HepG2 (cell line): ENCODE data around the gene FLAD1. TPM values are rescaled to one million over a fixed set of nuclear protein-coding genes. Genes with fewer than 3 reads are reported as not detected.

Source experiments
- AHR ChIP-seq: IDR thresholded peaks from 2 replicates; pipeline ENCODE4 v1.6.1; 2018; ENCODE audit warnings: missing genetic modification reagents, missing compliant biosample characterization
- EED ChIP-seq: sonication (generic); formaldehyde crosslinking; IDR thresholded peaks from 2 replicates; pipeline ENCODE4 v1.5.0; 2020; ENCODE audit warnings: mild to moderate bottlenecking, missing genetic modification reagents
- EHMT2 ChIP-seq: fragments of 200-600 bp; sonication (generic); IDR thresholded peaks from 2 replicates; pipeline ENCODE4 v1.7.0; 2017; ENCODE audit warnings: antibody characterized with exemption, low read depth, low read length, borderline replicate concordance
- FOXO1 ChIP-seq: sonication (generic); formaldehyde crosslinking; IDR thresholded peaks from 2 replicates; pipeline ENCODE4 v1.4.0; 2020; ENCODE audit warnings: missing genetic modification reagents
- HDAC2 ChIP-seq: sonication (generic); formaldehyde crosslinking; IDR thresholded peaks from 2 replicates; pipeline ENCODE4 v1.4.0; 2020; ENCODE audit warnings: missing genetic modification reagents
- MEF2D ChIP-seq: sonication (generic); formaldehyde crosslinking; IDR thresholded peaks from 2 replicates; pipeline ENCODE4 v1.5.1; 2020; ENCODE audit warnings: mild to moderate bottlenecking, missing genetic modification reagents
- NFE2L1 ChIP-seq: sonication (generic); formaldehyde crosslinking; IDR thresholded peaks from 2 replicates; pipeline ENCODE4 v1.4.0; 2020; ENCODE audit warnings: missing genetic modification reagents, mild to moderate bottlenecking, borderline replicate concordance
- SALL2 ChIP-seq: sonication (generic); formaldehyde crosslinking; IDR thresholded peaks from 2 replicates; pipeline ENCODE4 v1.8.1; 2023; ENCODE audit warnings: mild to moderate bottlenecking, missing genetic modification reagents, inconsistent platforms
- SCMH1 ChIP-seq: sonication (generic); formaldehyde crosslinking; IDR thresholded peaks from 2 replicates; pipeline ENCODE4 v1.9.0; 2021; ENCODE audit warnings: missing genetic modification reagents, mild to moderate bottlenecking, borderline replicate concordance
- SRSF1 ChIP-seq: fragments of 200-400 bp; formaldehyde crosslinking; optimal IDR thresholded peaks from 2 replicates; pipeline ENCODE3; 2017; ENCODE audit warnings: mild to moderate bottlenecking, low read depth, low read length, moderate library complexity
- ZBTB7B ChIP-seq: sonication (generic); formaldehyde crosslinking; IDR thresholded peaks from 2 replicates; pipeline ENCODE4 v1.4.0; 2020; ENCODE audit warnings: missing genetic modification reagents
- ZKSCAN1 ChIP-seq: fragments of 150-350 bp; IDR thresholded peaks from 2 replicates; pipeline ENCODE4 v1.6.1; 2014; ENCODE audit warnings: low read length
- ZNF317 ChIP-seq: sonication (generic); formaldehyde crosslinking; IDR thresholded peaks from 2 replicates; pipeline ENCODE4 v1.5.0; 2020; ENCODE audit warnings: mild to moderate bottlenecking, missing genetic modification reagents
- ZNF430 ChIP-seq: sonication (generic); formaldehyde crosslinking; IDR thresholded peaks from 2 replicates; pipeline ENCODE4 v1.9.0; 2021; ENCODE audit warnings: mild to moderate bottlenecking, missing genetic modification reagents
- ZNF44 ChIP-seq: sonication (generic); formaldehyde crosslinking; IDR thresholded peaks from 2 replicates; pipeline ENCODE4 v1.5.1; 2020; ENCODE audit warnings: mild to moderate bottlenecking, missing genetic modification reagents
- ZNF441 ChIP-seq: sonication (generic); formaldehyde crosslinking; IDR thresholded peaks from 2 replicates; pipeline ENCODE4 v1.7.0; 2021; ENCODE audit warnings: missing genetic modification reagents, borderline replicate concordance
- ZNF446 ChIP-seq: sonication (generic); formaldehyde crosslinking; IDR thresholded peaks from 2 replicates; pipeline ENCODE4 v1.5.0; 2020; ENCODE audit warnings: mild to moderate bottlenecking, missing genetic modification reagents
- ZNF563 ChIP-seq: sonication (generic); formaldehyde crosslinking; IDR thresholded peaks from 2 replicates; pipeline ENCODE4 v1.8.0; 2022; ENCODE audit warnings: mild to moderate bottlenecking, moderate library complexity, missing genetic modification reagents
- ZSCAN29 ChIP-seq: sonication (generic); formaldehyde crosslinking; conservative IDR thresholded peaks from 2 replicates; pipeline ENCODE4 v1.4.0; 2020; ENCODE audit warnings: mild to moderate bottlenecking, missing genetic modification reagents
- polyA plus RNA-seq, 8 experiments: library from polyadenylated mRNA; depleted of rRNA in 3 of 8; stranded (reverse) in 7 of 8; unstranded in 1 of 8; fragments of >200 nt; fragmentation: Illumina TruSeq in 4 of 8; extraction: Trizol in 4 of 8; gene quantifications; 2 replicates each; pipeline versions ENCODE4 v1.2.1 to v1.2.3, GENCODE V29; 2011 to 2016; ENCODE audit warnings: low read depth in 4 of 8, missing spikeins in 1 of 8, mixed read lengths in 1 of 8; ENCODE audit not compliant: insufficient read depth in 1 of 8
- total RNA-seq, 5 experiments: library from RNA; depleted of rRNA; stranded (reverse); fragments of >200 nt; fragmentation: Illumina TruSeq; extraction: Trizol; gene quantifications; 2 replicates each; pipeline ENCODE4 v1.2.3, GENCODE V29; 2016; ENCODE audit warnings: low read depth in 1 of 5
- TF ChIP-seq, protein P1 (sequence below): sonication (generic); formaldehyde crosslinking; IDR thresholded peaks from 2 replicates; pipeline ENCODE4 v1.8.0; 2022; ENCODE audit warnings: missing genetic modification reagents, mild to moderate bottlenecking, borderline replicate concordance
- TF ChIP-seq, protein P2 (sequence below): IDR thresholded peaks from 2 replicates; pipeline ENCODE4 v1.4.0; 2020; ENCODE audit warnings: mild to moderate bottlenecking, missing genetic modification reagents
- TF ChIP-seq, protein P3 (sequence below): sonication (generic); formaldehyde crosslinking; IDR thresholded peaks from 2 replicates; pipeline ENCODE4 v1.4.0; 2020; ENCODE audit warnings: missing genetic modification reagents
- TF ChIP-seq, protein P4 (sequence below): sonication (generic); formaldehyde crosslinking; IDR thresholded peaks from 2 replicates; pipeline ENCODE4 v1.5.1; 2020; ENCODE audit warnings: missing genetic modification reagents, mild to moderate bottlenecking, borderline replicate concordance

Gene FLAD1
- total and polyA plus RNA-seq, 2 of the 13 experiments (the other 11 are each of a cell fraction or from before 2014, with no cell fraction given), result 25.9 to 32.8 TPM

DNA sequence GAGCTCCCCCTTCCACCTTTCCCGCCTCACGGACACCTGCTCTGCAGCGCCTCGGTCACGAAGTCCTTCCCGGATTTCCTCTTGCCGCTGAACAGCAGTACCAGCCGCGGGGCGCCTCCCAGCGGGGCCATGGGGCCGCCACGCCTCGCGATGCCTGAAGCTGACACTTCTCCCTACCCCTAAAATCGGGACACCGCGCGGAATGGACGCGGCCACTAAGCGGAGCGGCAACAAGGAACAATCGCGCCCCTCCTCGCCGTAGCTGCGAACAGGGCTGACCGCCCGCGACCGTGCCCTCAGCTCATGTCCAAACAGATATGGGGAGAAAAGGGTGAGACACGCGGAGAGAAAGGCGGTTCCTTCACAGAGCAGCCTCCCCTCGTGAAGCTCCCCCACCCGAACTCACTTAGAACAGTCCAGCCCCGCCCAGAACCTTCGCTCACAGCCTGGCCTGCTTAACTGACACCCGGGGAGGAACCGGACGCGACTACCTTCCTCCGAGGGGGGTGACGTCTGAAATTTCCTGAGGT, 46.5 kb upstream of the FLAD1 start, which contains the start of gene PMVK (continued):
- TF ChIP-seq, protein P1, sequence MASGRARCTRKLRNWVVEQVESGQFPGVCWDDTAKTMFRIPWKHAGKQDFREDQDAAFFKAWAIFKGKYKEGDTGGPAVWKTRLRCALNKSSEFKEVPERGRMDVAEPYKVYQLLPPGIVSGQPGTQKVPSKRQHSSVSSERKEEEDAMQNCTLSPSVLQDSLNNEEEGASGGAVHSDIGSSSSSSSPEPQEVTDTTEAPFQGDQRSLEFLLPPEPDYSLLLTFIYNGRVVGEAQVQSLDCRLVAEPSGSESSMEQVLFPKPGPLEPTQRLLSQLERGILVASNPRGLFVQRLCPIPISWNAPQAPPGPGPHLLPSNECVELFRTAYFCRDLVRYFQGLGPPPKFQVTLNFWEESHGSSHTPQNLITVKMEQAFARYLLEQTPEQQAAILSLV, result peak; percentile 99
- TF ChIP-seq AHR (peak; percentile 99), ZNF44 (CRISPR knock-in tag) (peak; percentile 87), SALL2 (CRISPR knock-in tag) (no peak), MEF2D (peak; percentile 97), FOXO1 (peak; percentile 87), ZNF563 (CRISPR knock-in tag) (peak; percentile 99), SRSF1 (peak; percentile 43), ZNF446 (CRISPR knock-in tag) (peak; percentile 97), EHMT2 (peak; percentile 24; the same call in 1 of the 2 replicates), ZNF430 (CRISPR knock-in tag) (peak; percentile 99), ZSCAN29 (peak; percentile 99), ZNF441 (CRISPR knock-in tag) (peak; percentile 98), EED (CRISPR knock-in tag) (peak; percentile 99), ZKSCAN1 (no peak), NFE2L1 (CRISPR knock-in tag) (peak; percentile 86; the same call in 1 of the 2 replicates), HDAC2 (CRISPR knock-in tag) (peak; percentile 96), ZBTB7B (CRISPR knock-in tag) (peak; percentile 22; the same call in 1 of the 2 replicates), ZNF317 (CRISPR knock-in tag) (peak; percentile 94; the same call in 1 of the 2 replicates), SCMH1 (no peak)
- TF ChIP-seq, protein P2, sequence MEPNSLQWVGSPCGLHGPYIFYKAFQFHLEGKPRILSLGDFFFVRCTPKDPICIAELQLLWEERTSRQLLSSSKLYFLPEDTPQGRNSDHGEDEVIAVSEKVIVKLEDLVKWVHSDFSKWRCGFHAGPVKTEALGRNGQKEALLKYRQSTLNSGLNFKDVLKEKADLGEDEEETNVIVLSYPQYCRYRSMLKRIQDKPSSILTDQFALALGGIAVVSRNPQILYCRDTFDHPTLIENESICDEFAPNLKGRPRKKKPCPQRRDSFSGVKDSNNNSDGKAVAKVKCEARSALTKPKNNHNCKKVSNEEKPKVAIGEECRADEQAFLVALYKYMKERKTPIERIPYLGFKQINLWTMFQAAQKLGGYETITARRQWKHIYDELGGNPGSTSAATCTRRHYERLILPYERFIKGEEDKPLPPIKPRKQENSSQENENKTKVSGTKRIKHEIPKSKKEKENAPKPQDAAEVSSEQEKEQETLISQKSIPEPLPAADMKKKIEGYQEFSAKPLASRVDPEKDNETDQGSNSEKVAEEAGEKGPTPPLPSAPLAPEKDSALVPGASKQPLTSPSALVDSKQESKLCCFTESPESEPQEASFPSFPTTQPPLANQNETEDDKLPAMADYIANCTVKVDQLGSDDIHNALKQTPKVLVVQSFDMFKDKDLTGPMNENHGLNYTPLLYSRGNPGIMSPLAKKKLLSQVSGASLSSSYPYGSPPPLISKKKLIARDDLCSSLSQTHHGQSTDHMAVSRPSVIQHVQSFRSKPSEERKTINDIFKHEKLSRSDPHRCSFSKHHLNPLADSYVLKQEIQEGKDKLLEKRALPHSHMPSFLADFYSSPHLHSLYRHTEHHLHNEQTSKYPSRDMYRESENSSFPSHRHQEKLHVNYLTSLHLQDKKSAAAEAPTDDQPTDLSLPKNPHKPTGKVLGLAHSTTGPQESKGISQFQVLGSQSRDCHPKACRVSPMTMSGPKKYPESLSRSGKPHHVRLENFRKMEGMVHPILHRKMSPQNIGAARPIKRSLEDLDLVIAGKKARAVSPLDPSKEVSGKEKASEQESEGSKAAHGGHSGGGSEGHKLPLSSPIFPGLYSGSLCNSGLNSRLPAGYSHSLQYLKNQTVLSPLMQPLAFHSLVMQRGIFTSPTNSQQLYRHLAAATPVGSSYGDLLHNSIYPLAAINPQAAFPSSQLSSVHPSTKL (CRISPR knock-in tag), result peak; percentile 62
- TF ChIP-seq, protein P3, sequence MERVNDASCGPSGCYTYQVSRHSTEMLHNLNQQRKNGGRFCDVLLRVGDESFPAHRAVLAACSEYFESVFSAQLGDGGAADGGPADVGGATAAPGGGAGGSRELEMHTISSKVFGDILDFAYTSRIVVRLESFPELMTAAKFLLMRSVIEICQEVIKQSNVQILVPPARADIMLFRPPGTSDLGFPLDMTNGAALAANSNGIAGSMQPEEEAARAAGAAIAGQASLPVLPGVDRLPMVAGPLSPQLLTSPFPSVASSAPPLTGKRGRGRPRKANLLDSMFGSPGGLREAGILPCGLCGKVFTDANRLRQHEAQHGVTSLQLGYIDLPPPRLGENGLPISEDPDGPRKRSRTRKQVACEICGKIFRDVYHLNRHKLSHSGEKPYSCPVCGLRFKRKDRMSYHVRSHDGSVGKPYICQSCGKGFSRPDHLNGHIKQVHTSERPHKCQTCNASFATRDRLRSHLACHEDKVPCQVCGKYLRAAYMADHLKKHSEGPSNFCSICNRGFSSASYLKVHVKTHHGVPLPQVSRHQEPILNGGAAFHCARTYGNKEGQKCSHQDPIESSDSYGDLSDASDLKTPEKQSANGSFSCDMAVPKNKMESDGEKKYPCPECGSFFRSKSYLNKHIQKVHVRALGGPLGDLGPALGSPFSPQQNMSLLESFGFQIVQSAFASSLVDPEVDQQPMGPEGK, result peak; percentile 50
- TF ChIP-seq, protein P4, sequence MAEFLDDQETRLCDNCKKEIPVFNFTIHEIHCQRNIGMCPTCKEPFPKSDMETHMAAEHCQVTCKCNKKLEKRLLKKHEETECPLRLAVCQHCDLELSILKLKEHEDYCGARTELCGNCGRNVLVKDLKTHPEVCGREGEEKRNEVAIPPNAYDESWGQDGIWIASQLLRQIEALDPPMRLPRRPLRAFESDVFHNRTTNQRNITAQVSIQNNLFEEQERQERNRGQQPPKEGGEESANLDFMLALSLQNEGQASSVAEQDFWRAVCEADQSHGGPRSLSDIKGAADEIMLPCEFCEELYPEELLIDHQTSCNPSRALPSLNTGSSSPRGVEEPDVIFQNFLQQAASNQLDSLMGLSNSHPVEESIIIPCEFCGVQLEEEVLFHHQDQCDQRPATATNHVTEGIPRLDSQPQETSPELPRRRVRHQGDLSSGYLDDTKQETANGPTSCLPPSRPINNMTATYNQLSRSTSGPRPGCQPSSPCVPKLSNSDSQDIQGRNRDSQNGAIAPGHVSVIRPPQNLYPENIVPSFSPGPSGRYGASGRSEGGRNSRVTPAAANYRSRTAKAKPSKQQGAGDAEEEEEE (CRISPR knock-in tag), result peak; percentile 75; the same call in 1 of the 2 replicates
